ENCODE results near the gene DDI2.
"Not testable (repeated sequence)": the region's sequence is repeated elsewhere in the genome, so short reads cannot be mapped to it uniquely, and the experiment has no call there.

Gene DDI2

GRCh38 chr1:15617173-15618076 is at the start of gene DDI2:
TSS of gene DDI2 (plus strand) at chr1:15617458. CDS start at chr1:15617671, 213 bp downstream.
- DNase-seq (ENCODE audit: low spot score), result peak; percentile 94

DNA sequence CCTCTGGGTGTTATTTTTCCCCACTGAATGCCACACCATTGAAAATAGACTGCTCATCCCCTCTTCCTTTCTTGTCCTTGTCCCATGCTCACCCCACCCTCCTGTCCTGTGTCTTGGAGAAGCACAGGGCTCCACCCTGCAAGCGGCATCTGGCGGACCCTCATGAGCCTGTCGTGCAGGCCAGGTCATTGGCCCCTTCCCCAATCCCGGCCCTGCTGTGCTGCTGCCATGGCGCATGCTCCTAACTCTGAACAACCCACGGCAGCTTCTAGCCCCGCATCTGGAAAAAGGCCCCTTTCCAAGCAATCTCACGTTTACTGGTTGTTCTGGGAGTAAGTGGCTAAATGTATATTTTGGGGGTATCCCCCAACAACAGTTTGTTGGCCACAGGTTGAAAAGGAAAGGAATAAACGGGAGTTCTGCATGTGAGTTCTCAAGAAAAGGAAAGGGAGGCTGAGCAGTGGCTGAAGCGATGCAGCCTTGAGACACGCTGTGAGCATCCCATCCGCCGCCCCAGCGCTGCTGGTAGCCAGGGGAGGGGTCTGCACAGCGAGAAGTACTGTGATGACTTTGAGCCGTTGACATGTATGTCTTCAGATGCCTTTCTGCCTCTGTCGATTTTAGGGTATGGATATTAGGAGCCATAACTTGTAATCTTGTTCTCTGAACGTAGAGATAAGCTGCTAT is 48.7 kb upstream of the DDI2 start:
- no peak for DNase-seq (ENCODE audit: low spot score)

DNA sequence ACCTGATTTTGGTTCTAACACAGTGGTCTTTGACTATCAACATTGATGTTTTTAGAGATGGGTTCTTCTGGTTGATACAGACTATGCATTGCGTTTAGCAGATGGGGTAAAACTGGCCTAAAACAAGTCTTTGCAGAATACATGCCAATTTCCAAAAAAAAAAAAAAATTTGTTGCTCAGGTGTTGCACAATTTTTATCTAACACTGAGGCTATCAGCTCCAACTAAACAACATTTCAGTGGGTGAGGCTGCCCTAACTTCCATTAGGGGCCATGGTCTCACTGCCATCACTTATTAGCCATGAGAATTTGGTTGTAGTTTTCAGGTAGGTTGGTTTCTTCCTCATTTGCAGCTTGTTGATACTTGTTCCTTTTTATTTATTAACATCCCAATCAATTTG is 46.4 kb upstream of the DDI2 start:
- no peak for DNase-seq (ENCODE audit: low spot score)

- no peak for DNase-seq (ENCODE audit: low spot score)
These were observed 46.0 kb upstream of the DDI2 start for GRCh38 chr1:15571266-15571665.

- DNase-seq (ENCODE audit: low spot score), result no peak
These were observed 43.8 kb upstream of the DDI2 start for GRCh38 chr1:15573477-15573876.

GRCh38 chr1:15574741-15575140 is 42.5 kb upstream of the DDI2 start:
- DNase-seq (ENCODE audit: low spot score), result no peak

GRCh38 chr1:15575549-15576150 is 41.6 kb upstream of the DDI2 start:
- no peak for DNase-seq (ENCODE audit: low spot score)

DNA sequence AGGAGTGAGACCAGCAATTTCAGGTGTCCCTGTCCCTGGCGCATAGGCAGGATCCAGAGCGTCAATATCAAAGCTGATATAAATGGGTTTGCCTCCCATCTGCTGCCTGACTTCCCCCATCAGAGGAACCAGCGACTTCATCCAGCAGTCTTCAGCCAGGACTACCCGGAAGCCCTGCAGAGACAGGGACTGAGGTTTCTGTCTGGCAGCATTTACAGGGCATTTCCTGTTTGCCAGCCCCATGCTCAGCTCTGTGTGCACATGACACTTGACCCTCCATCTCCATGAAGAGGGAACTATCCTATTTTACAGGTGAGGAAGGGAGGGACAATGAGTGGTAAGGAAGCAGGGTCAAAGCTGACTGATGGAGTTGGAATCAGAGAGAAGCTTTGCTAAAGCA is 39.6 kb upstream of the DDI2 start:
- DNase-seq (ENCODE audit: low spot score), result no peak

- no peak for DNase-seq (ENCODE audit: low spot score)
These were observed 38.2 kb upstream of the DDI2 start for GRCh38 chr1:15578921-15579682.

DNA sequence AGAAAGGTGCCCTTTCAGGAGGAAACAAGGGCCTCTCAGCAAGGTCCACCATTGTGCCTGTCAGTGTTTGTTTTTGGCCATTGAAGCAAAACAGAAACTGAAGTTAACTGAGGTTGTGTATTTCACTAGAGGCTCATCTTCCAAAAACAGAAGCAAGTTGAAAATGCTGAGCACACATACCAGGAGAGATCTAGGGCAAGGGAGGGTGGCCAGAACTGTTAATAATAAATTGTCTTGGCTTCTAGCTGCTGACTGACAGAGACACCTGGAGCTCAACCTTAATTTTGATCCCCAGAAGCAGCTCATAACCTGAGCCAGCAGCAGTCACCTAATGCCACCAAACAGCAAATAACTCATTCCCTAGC is 37.6 kb upstream of the DDI2 start:
- no peak for DNase-seq (ENCODE audit: low spot score)

DNA sequence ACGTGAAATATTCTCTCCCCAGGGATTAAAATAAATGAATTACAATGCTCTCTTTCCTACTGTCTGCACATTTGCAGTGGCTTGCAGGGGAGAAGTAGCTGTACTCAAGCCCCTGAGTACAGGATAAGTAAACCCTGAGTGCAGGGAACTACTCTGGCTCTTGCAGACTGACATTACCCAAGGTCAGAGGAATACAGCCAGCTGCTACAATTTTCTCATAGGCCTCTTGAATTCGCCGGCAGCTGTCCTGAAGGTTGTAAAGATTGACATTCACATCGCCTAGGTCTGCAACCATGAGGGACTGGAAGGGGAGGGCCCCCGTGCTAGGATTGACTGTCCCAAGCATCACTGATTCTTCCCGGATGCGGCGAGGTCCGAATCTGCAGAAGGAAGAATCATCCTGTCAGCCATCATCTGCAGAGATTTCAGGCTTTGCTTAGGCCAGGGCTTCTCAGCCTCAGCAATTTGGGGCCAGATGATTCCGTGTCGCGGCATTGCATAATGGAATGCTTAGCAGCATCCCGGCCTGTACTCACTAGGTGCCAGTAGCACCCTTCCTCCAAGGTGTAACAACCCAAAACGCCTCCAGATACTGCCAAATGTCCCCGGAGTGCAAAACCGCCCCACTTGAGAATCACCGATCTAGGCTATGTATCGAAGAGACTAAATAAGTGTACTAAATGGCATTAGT is 34.1 kb upstream of the DDI2 start:
- no peak for DNase-seq (ENCODE audit: low spot score)

DNA sequence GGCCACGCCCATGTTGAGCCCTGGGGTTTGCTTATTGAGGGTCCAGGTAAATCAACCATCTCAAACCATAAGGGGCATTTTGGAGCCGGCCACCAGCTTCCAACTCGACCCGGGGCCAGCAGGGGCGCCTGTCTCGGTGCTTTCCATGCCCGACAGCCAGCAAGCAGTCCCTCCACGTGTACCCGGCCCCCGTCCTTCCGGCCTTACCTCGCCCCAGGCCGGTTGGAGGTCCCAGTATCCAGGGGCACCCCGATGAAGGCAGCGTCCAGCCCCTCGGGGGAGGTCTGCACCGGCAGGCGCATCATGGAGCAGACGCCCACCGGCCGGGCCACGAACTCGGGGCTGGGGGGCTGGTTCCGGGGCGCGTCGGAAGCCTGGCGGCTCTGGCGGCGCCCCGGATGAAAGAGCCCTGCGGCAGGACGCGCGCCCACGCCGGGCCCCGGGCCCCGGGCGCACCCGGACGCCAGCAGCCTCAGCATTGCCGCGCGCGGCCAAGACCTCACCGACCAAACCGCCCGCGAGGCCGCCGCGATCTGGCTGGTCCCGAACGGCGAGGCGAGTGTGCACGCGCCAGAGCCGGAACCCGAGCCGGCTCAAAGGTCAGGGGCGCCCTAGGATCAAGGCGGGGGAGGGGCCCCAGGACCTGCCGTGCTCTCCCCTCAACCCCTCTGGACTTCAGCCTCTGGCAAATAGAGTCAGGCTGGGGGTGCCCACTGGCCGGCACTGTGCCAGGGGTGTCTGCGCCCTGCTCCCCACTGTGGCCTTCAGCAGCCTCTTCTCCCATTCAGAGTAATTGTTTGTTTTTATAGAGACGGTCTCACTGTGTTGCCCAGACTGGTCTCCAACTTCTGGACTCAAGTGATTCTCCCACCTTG is 32.5 kb upstream of the DDI2 start, which contains the start of gene AGMAT:
AGMAT (minus strand) TSS at position 563 of the 875 bp plus-strand sequence; CDS start at position 479, 84 bp downstream.
- DNase-seq (ENCODE audit: low spot score), result peak; percentile 61

- DNase-seq (ENCODE audit: low spot score), result no peak
These were observed 25.0 kb upstream of the DDI2 start for GRCh38 chr1:15592285-15592684.

GRCh38 chr1:15595809-15596617 is 21.2 kb upstream of the DDI2 start:
- DNase-seq (ENCODE audit: low spot score), result no peak

- no peak for DNase-seq (ENCODE audit: low spot score)
These were observed 18.8 kb upstream of the DDI2 start for GRCh38 chr1:15598436-15598835.

GRCh38 chr1:15603050-15603965 is 13.9 kb upstream of the DDI2 start:
- peak; percentile 99 for DNase-seq (ENCODE audit: low spot score)

DNA sequence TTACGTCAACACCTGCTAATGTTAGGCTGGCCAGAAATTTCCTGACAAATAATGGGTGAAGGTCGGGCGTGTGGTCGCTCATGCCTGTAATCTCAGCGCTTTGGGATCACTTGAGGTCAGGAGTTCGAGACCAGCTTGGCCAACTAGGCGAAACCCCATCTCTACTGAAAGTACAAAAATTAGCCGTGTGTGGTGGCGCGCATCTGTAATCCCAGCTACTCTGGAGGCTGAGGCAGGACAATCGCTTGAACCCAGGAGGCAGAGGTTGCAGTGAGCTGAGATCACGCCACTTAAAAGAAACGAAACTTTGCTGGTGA is 13.3 kb upstream of the DDI2 start:
- DNase-seq (ENCODE audit: low spot score), result not testable (repeated sequence)

GRCh38 chr1:15604400-15604799 is 12.9 kb upstream of the DDI2 start:
- DNase-seq (ENCODE audit: low spot score), result not testable (repeated sequence)

All from hepatic stellate cell (primary cell).